ENCODE measurements around the gene KRTAP9-4.
"Not testable (repeated sequence)": the region's sequence is repeated elsewhere in the genome, so short reads cannot be mapped to it uniquely, and the experiment has no call there.

DNA sequence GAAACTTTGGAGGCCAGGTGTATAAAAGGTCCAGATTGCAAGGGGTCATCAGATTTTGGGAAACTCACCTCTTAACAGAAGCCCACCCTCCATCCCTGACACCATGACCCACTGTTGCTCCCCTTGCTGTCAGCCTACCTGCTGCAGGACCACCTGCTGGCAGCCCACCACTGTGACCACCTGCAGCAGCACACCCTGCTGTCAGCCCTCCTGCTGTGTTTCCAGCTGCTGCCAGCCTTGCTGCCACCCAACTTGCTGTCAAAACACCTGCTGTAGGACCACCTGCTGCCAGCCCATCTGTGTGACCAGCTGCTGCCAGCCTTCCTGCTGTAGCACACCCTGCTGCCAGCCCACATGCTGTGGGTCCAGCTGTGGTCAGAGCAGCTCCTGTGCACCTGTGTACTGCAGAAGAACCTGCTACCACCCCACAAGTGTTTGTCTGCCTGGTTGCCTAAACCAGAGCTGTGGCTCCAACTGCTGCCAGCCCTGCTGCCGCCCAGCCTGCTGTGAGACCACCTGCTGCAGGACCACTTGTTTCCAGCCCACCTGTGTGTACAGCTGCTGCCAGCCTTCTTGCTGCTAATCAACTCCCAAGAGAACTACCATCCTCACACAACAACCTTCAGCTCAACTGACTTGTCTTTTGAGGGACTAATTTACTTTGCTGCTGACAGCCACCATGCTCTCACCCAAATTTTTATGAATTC is 16.9 kb upstream of the KRTAP9-4 start, which contains the start of gene KRTAP9-3:
- not testable (repeated sequence) for TF ChIP-seq SP2, KLF16 (tag by site-specific recombination; IDR thresholded peaks at IDR 0.05)
